ENCODE data around the gene AP3S1. TPM values are rescaled to one million over a fixed set of nuclear protein-coding genes. Genes with fewer than 3 reads are reported as not detected.

AP3S1 gene
- total RNA-seq, 2 donors from 2014 or later = 47.8 to 87.9 TPM

GRCh38 chr5:115888027-115888426 is 46.3 kb downstream of the AP3S1 start:
- Histone ChIP-seq H3K9me3 (no peaks in the 10 kb centered on the region), H3K27me3 (no peaks in the 10 kb centered on the region), H3K4me1 (peaks cover 6% of the 10 kb centered on the region), H3K4me3 (no peak overlapping the region), H3K36me3 (replicated peaks in 1 of 2; ENCODE audit: insufficient read depth in 1 of 2, low read depth in 2 of 2) (no peaks in the 10 kb centered on the region), H3K27ac (no peak overlapping the region)
- TF ChIP-seq POLR2A (IDR thresholded peaks at IDR 0.05) = no peak
- TF ChIP-seq CTCF (IDR thresholded peaks at IDR 0.05) = peak in 4 of 7 experiments; percentile 28 to 37 (median 32)
- intact Hi-C loops (cut with DNase I) = no loop called here
- ATAC-seq (no peak), DNase-seq (no peak)
- 52 to 67% methylated on average over 1 of the region's 1 CpG for WGBS, 2 donors

- intact Hi-C loops (cut with DNase I) = no loop called here
- TF ChIP-seq CTCF (IDR thresholded peaks at IDR 0.05) (no peak), POLR2A (IDR thresholded peaks at IDR 0.05) (no peak)
- WGBS, 2 donors = 80 to 97% methylated on average over 1 of the region's 1 CpG
Observed at GRCh38 chr5:115892021-115892420, 50.3 kb downstream of the AP3S1 start.

GRCh38 chr5:115894342-115894741 is 52.6 kb downstream of the AP3S1 start:
- TF ChIP-seq POLR2A (IDR thresholded peaks at IDR 0.05) (no peak), CTCF (IDR thresholded peaks at IDR 0.05) (no peak)

More at GRCh38 chr5:115892021-115892420, 50.3 kb downstream of the AP3S1 start:
- Histone ChIP-seq H3K36me3 (replicated peaks in 1 of 2; ENCODE audit: insufficient read depth in 1 of 2, low read depth in 2 of 2) (no peaks in the 10 kb centered on the region), H3K9me3 (no peaks in the 10 kb centered on the region), H3K27ac (no peak overlapping the region), H3K4me3 (no peak overlapping the region), H3K27me3 (no peaks in the 10 kb centered on the region), H3K4me1 (peaks cover 6% of the 10 kb centered on the region)
- no peak for DNase-seq
- ATAC-seq = no peak

GRCh38 chr5:115895821-115896220 is 54.1 kb downstream of the AP3S1 start:
- Histone ChIP-seq H3K36me3 (replicated peaks in 1 of 2; ENCODE audit: insufficient read depth in 1 of 2, low read depth in 2 of 2) (no peaks in the 10 kb centered on the region), H3K27me3 (no peaks in the 10 kb centered on the region), H3K9me3 (no peaks in the 10 kb centered on the region), H3K27ac (no peak overlapping the region), H3K4me1 (no peaks in the 10 kb centered on the region), H3K4me3 (no peak overlapping the region)
- TF ChIP-seq CTCF (IDR thresholded peaks at IDR 0.05) (no peak), POLR2A (IDR thresholded peaks at IDR 0.05) (no peak)
- ATAC-seq (no peak), DNase-seq (no peak)
- 86 to 95% methylated on average over 3 of the region's 3 CpGs for WGBS, 2 donors
- intact Hi-C loops (cut with DNase I) = no loop called here

More at GRCh38 chr5:115894342-115894741, 52.6 kb downstream of the AP3S1 start:
- no peak overlapping the region for H3K4me3 ChIP-seq
- H3K36me3 ChIP-seq (replicated peaks in 1 of 2; ENCODE audit: insufficient read depth in 1 of 2, low read depth in 2 of 2) = no peaks in the 10 kb centered on the region
- WGBS, 2 donors = 91 to 93% methylated on average over 3 of the region's 3 CpGs
- ATAC-seq (no peak), DNase-seq (no peak)
- H3K4me1 ChIP-seq = peaks cover 1% of the 10 kb centered on the region
- no peaks in the 10 kb centered on the region for H3K27me3 ChIP-seq
- H3K9me3 ChIP-seq = no peaks in the 10 kb centered on the region
- intact Hi-C loops (cut with DNase I) = no loop called here
- H3K27ac ChIP-seq = no peak overlapping the region

GRCh38 chr5:115898656-115899055 is 56.9 kb downstream of the AP3S1 start:
- intact Hi-C loops (cut with DNase I) = no loop called here
- Histone ChIP-seq H3K27ac (no peak overlapping the region), H3K36me3 (replicated peaks in 1 of 2; ENCODE audit: insufficient read depth in 1 of 2, low read depth in 2 of 2) (no peaks in the 10 kb centered on the region), H3K4me1 (no peaks in the 10 kb centered on the region), H3K27me3 (no peaks in the 10 kb centered on the region), H3K9me3 (no peaks in the 10 kb centered on the region), H3K4me3 (no peak overlapping the region)
- 91 to 100% methylated on average over 1 of the region's 1 CpG for WGBS, 2 donors
- no peak for TF ChIP-seq CTCF (IDR thresholded peaks at IDR 0.05)
- TF ChIP-seq POLR2A (IDR thresholded peaks at IDR 0.05) = no peak
- DNase-seq = no peak
- no peak for ATAC-seq
